ENCODE data around the gene SCN5A.

SCN5A gene

GRCh38 chr3:38608086-38608775 lies 41.3 kb downstream of the SCN5A start:
- no peaks in the 10 kb centered on the region for H3K4me1 ChIP-seq (ENCODE audit: low read length)
- H3K79me2 ChIP-seq (ENCODE audit: low read length), result no peaks in the 10 kb centered on the region
- H3K4me2 ChIP-seq (ENCODE audit: low read depth, low read length), result no peak overlapping the region
- no peak overlapping the region for H3K4me3 ChIP-seq (ENCODE audit: low read length)
- no peaks in the 10 kb centered on the region for H3K36me3 ChIP-seq (replicated peaks; ENCODE audit: insufficient read depth, low read length)
- no peak overlapping the region for H3K27ac ChIP-seq (ENCODE audit: low read length)
- no peak overlapping the region for H2AFZ ChIP-seq (ENCODE audit: low read length)
- H3K9me3 ChIP-seq (replicated peaks; ENCODE audit: insufficient read depth, low read length), result no peaks in the 10 kb centered on the region
- no peaks in the 10 kb centered on the region for H3K9me2 ChIP-seq (replicated peaks; ENCODE audit: insufficient read depth, low read length)
- H4K20me1 ChIP-seq (ENCODE audit: insufficient read depth, low read length), result no peaks in the 10 kb centered on the region
- TF ChIP-seq CTCF (IDR thresholded peaks at IDR 0.05; ENCODE audit: low read length) (no peak), EZH2 (optimal IDR thresholded peaks at IDR 0.05; ENCODE audit: low read depth, low read length) (no peak), EZH2phosphoT487 (IDR thresholded peaks at IDR 0.05; ENCODE audit: low read length) (no peak)
- no peak for DNase-seq
- H3K9ac ChIP-seq (ENCODE audit: low read length), result no peak overlapping the region
- H3F3A ChIP-seq (ENCODE audit: insufficient read depth, low read length), result no peaks in the 10 kb centered on the region
- H3K27me3 ChIP-seq (replicated peaks; ENCODE audit: insufficient read depth, low read length), result no peaks in the 10 kb centered on the region

- no peak overlapping the region for H3K4me2 ChIP-seq (ENCODE audit: low read depth, low read length)
These were observed 42.9 kb downstream of the SCN5A start for GRCh38 chr3:38606561-38606960.

GRCh38 chr3:38605981-38606380 lies 43.5 kb downstream of the SCN5A start:
- TF ChIP-seq EZH2phosphoT487 (IDR thresholded peaks at IDR 0.05; ENCODE audit: low read length), result no peak
- TF ChIP-seq CTCF (IDR thresholded peaks at IDR 0.05; ENCODE audit: low read length), result no peak

More at GRCh38 chr3:38606561-38606960, 42.9 kb downstream of the SCN5A start:
- no peaks in the 10 kb centered on the region for H3F3A ChIP-seq (ENCODE audit: insufficient read depth, low read length)
- no peaks in the 10 kb centered on the region for H3K9me3 ChIP-seq (replicated peaks; ENCODE audit: insufficient read depth, low read length)
- H2AFZ ChIP-seq (ENCODE audit: low read length), result no peak overlapping the region
- H3K9ac ChIP-seq (ENCODE audit: low read length), result no peak overlapping the region
- no peaks in the 10 kb centered on the region for H3K36me3 ChIP-seq (replicated peaks; ENCODE audit: insufficient read depth, low read length)
- no peaks in the 10 kb centered on the region for H3K27me3 ChIP-seq (replicated peaks; ENCODE audit: insufficient read depth, low read length)
- no peaks in the 10 kb centered on the region for H3K79me2 ChIP-seq (ENCODE audit: low read length)
- H3K4me3 ChIP-seq (ENCODE audit: low read length), result no peak overlapping the region
- H3K4me1 ChIP-seq (ENCODE audit: low read length), result no peaks in the 10 kb centered on the region
- H4K20me1 ChIP-seq (ENCODE audit: insufficient read depth, low read length), result no peaks in the 10 kb centered on the region
- DNase-seq, result no peak
- no peak for TF ChIP-seq CTCF (IDR thresholded peaks at IDR 0.05; ENCODE audit: low read length)
- TF ChIP-seq EZH2phosphoT487 (IDR thresholded peaks at IDR 0.05; ENCODE audit: low read length), result no peak
- TF ChIP-seq EZH2 (optimal IDR thresholded peaks at IDR 0.05; ENCODE audit: low read depth, low read length), result no peak
- H3K27ac ChIP-seq (ENCODE audit: low read length), result no peak overlapping the region
- no peaks in the 10 kb centered on the region for H3K9me2 ChIP-seq (replicated peaks; ENCODE audit: insufficient read depth, low read length)

More at GRCh38 chr3:38605981-38606380, 43.5 kb downstream of the SCN5A start:
- Histone ChIP-seq H3K27ac (ENCODE audit: low read length) (no peak overlapping the region), H3K4me3 (ENCODE audit: low read length) (no peak overlapping the region), H4K20me1 (ENCODE audit: insufficient read depth, low read length) (no peaks in the 10 kb centered on the region), H3K36me3 (replicated peaks; ENCODE audit: insufficient read depth, low read length) (no peaks in the 10 kb centered on the region), H3K9ac (ENCODE audit: low read length) (no peak overlapping the region), H3K9me3 (replicated peaks; ENCODE audit: insufficient read depth, low read length) (no peaks in the 10 kb centered on the region), H3K4me2 (ENCODE audit: low read depth, low read length) (no peak overlapping the region), H3K9me2 (replicated peaks; ENCODE audit: insufficient read depth, low read length) (no peaks in the 10 kb centered on the region), H3K27me3 (replicated peaks; ENCODE audit: insufficient read depth, low read length) (no peaks in the 10 kb centered on the region), H3K4me1 (ENCODE audit: low read length) (no peaks in the 10 kb centered on the region), H3K79me2 (ENCODE audit: low read length) (no peaks in the 10 kb centered on the region), H3F3A (ENCODE audit: insufficient read depth, low read length) (no peaks in the 10 kb centered on the region), H2AFZ (ENCODE audit: low read length) (no peak overlapping the region)
- no peak for DNase-seq

Data from MM.1S (cell line).